Suprapubic skin (tissue), 3 donors: ENCODE measurements around the gene PLAU.

Source experiments
- POLR2A ChIP-seq, 2 donors: fragments of 450-650 bp; IDR thresholded peaks; one replicate each; pipeline ENCODE4 v1.6.1; 2017; ENCODE audit warnings: antibody characterized with exemption in 2 of 2, mild to moderate bottlenecking in 2 of 2, moderate library complexity in 2 of 2
- TF ChIP-seq, protein P1 (sequence below), 2 donors: fragments of 200-600 bp in 1 of 2; fragments of 450-650 bp in 1 of 2; sonication (generic) in 1 of 2; IDR thresholded peaks; one replicate each; pipeline ENCODE4 v1.5.1; 2016 to 2019; ENCODE audit warnings: antibody characterized with exemption in 2 of 2, mild to moderate bottlenecking in 1 of 2, moderate library complexity in 1 of 2

DNA sequence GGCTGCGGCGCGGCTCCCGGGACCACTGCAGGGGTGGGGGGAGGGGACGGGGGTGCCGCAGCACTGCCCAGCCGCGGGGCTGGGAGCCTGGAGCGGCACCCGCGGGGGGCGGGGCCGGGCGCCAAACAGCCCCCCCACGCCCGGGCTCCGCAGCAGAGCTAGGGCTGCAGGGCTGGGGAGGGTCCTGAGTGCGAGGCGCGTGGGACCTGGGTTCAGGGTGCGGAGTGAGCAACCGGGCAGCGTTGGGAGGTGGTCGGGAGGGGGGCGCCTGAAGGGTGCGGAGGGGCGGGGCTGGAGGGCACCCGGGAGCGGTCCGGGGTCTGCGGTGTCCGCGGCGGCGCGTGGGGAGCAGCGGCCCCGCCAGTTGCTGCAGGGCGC lies 37.1 kb upstream of the PLAU start:
- TF ChIP-seq POLR2A (IDR thresholded peaks at IDR 0.05): no peak
- TF ChIP-seq, protein P1, sequence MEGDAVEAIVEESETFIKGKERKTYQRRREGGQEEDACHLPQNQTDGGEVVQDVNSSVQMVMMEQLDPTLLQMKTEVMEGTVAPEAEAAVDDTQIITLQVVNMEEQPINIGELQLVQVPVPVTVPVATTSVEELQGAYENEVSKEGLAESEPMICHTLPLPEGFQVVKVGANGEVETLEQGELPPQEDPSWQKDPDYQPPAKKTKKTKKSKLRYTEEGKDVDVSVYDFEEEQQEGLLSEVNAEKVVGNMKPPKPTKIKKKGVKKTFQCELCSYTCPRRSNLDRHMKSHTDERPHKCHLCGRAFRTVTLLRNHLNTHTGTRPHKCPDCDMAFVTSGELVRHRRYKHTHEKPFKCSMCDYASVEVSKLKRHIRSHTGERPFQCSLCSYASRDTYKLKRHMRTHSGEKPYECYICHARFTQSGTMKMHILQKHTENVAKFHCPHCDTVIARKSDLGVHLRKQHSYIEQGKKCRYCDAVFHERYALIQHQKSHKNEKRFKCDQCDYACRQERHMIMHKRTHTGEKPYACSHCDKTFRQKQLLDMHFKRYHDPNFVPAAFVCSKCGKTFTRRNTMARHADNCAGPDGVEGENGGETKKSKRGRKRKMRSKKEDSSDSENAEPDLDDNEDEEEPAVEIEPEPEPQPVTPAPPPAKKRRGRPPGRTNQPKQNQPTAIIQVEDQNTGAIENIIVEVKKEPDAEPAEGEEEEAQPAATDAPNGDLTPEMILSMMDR (IDR thresholded peaks at IDR 0.05): no peak
